Fibroblast of lung (primary cell): ENCODE measurements around the gene CABCOCO1. TPM values are rescaled to one million over a fixed set of nuclear protein-coding genes. Genes with fewer than 3 reads are reported as not detected.

Experiments
- DNase-seq, 2 donors: peaks; one replicate each; pipeline versions ENCODE4 v3.0.0 to v3.0.0-alpha.2; 2010; ENCODE audit warnings: low read depth in 2 of 2
- H2AFZ ChIP-seq: 2 replicates; pipeline ENCODE4 v1.5.1; 2012; ENCODE audit warnings: low read length, control low read depth, inconsistent platforms
- H3K27ac ChIP-seq: 2 replicates; pipeline ENCODE4 v1.5.1; 2011; ENCODE audit warnings: low read length, control low read depth; ENCODE audit not compliant: insufficient read depth
- H3K27me3 ChIP-seq: 2 replicates; pipeline ENCODE4 v1.5.1; 2011; ENCODE audit warnings: mild to moderate bottlenecking, low read length; ENCODE audit not compliant: control insufficient read depth, insufficient read depth
- H3K36me3 ChIP-seq: 2 replicates; pipeline ENCODE4 v1.5.1; 2011; ENCODE audit warnings: low read length; ENCODE audit not compliant: control insufficient read depth, insufficient read depth
- H3K4me1 ChIP-seq: 2 replicates; pipeline ENCODE4 v1.5.1; 2011; ENCODE audit warnings: low read length; ENCODE audit not compliant: control insufficient read depth, insufficient read depth; ENCODE audit errors: extremely low read depth
- H3K4me2 ChIP-seq: 2 replicates; pipeline ENCODE4 v1.5.1; 2011; ENCODE audit warnings: low read length, control low read depth; ENCODE audit not compliant: insufficient read depth; ENCODE audit errors: extremely low read depth
- H3K4me3 ChIP-seq, 4 experiments: fragments of 200-600 bp in 1 of 4; sonication (generic) in 1 of 4; replicated peaks in 1 of 4; 2 replicates each; pipeline ENCODE4 v1.5.1; 2011 to 2016; ENCODE audit warnings: low read length in 4 of 4, low read depth in 3 of 4, mild to moderate bottlenecking in 3 of 4, control low read depth in 2 of 4, inconsistent platforms in 1 of 4, mixed read lengths in 1 of 4; ENCODE audit not compliant: insufficient read depth in 1 of 4; ENCODE audit errors: control extremely low read depth in 1 of 4
- H3K79me2 ChIP-seq: 2 replicates; pipeline ENCODE4 v1.5.1; 2012; ENCODE audit warnings: mild to moderate bottlenecking, low read length, inconsistent platforms; ENCODE audit not compliant: control insufficient read depth, insufficient read depth
- H3K9ac ChIP-seq: 2 replicates; pipeline ENCODE4 v1.5.1; 2011; ENCODE audit warnings: mild to moderate bottlenecking, low read length, control low read depth; ENCODE audit not compliant: insufficient read depth
- H3K9me3 ChIP-seq: 2 replicates; pipeline ENCODE4 v1.5.1; 2012; ENCODE audit warnings: low read depth, low read length; ENCODE audit not compliant: control insufficient read depth, insufficient read depth
- H4K20me1 ChIP-seq: 2 replicates; pipeline ENCODE4 v1.5.1; 2011; ENCODE audit warnings: low read length; ENCODE audit not compliant: control insufficient read depth, insufficient read depth; ENCODE audit errors: extremely low read depth
- CTCF ChIP-seq, 2 donors: IDR thresholded peaks in 1 of 2; conservative IDR thresholded peaks in 1 of 2; 1 replicate in 1 of 2; 2 replicates in 1 of 2; pipeline ENCODE4 v1.5.1; 2011 to 2012; ENCODE audit warnings: low read length in 2 of 2, control low read depth in 1 of 2, inconsistent platforms in 1 of 2, low read depth in 1 of 2, mild to moderate bottlenecking in 1 of 2
- EZH2 ChIP-seq: IDR thresholded peaks from 2 replicates; pipeline ENCODE4 v1.5.1; 2012; ENCODE audit warnings: low read length, control low read depth, mild to moderate bottlenecking; ENCODE audit errors: missing control alignments
- polyA plus RNA-seq, 2 donors: library from polyadenylated mRNA; depleted of rRNA in 1 of 2; stranded (reverse) in 1 of 2; unstranded in 1 of 2; fragments of >200 nt; gene quantifications; 2 replicates each; pipeline ENCODE4 v1.2.1, GENCODE V29; 2011 to 2012; ENCODE audit warnings: missing spikeins in 1 of 2
- total RNA-seq: library from RNA; depleted of rRNA; stranded (reverse); fragments of >200 nt; gene quantifications from 2 replicates; pipeline ENCODE4 v1.2.1, GENCODE V29; 2014

CABCOCO1 gene
- total and polyA plus RNA-seq, 2 donors (not counting 1 experiment from before 2014, with no cell fraction given), result 0.83 to 1.6 TPM

- Histone ChIP-seq H3K4me1 (no peaks in the 10 kb centered on the region), H2AFZ (no peak overlapping the region), H3K27me3 (no peaks in the 10 kb centered on the region), H3K79me2 (no peaks in the 10 kb centered on the region), H3K27ac (no peak overlapping the region), H3K36me3 (no peaks in the 10 kb centered on the region), H3K4me2 (no peak overlapping the region), H4K20me1 (no peaks in the 10 kb centered on the region), H3K9me3 (no peaks in the 10 kb centered on the region), H3K4me3 (no peak overlapping the region), H3K9ac (no peak overlapping the region)
- no peak for TF ChIP-seq CTCF (conservative IDR thresholded peaks at IDR 0.05 in 1 of 2, IDR thresholded peaks at IDR 0.05 in 1 of 2; ENCODE audit: low read depth in 1 of 2, low read length in 2 of 2)
- no peak for TF ChIP-seq EZH2
- no peak for DNase-seq
These were observed 29.8 kb downstream of the CABCOCO1 start for GRCh38 chr10:61692447-61693010.

GRCh38 chr10:61698968-61699655, 36.4 kb downstream of the CABCOCO1 start:
- H4K20me1 ChIP-seq, result no peaks in the 10 kb centered on the region
- TF ChIP-seq EZH2 (no peak), CTCF (conservative IDR thresholded peaks at IDR 0.05 in 1 of 2, IDR thresholded peaks at IDR 0.05 in 1 of 2; ENCODE audit: low read depth in 1 of 2, low read length in 2 of 2) (no peak)
- H2AFZ ChIP-seq, result no peak overlapping the region

GRCh38 chr10:61701055-61701705, 38.5 kb downstream of the CABCOCO1 start:
- no peak overlapping the region for H3K4me3 ChIP-seq
- H3K36me3 ChIP-seq, result no peaks in the 10 kb centered on the region
- no peaks in the 10 kb centered on the region for H4K20me1 ChIP-seq
- TF ChIP-seq CTCF (conservative IDR thresholded peaks at IDR 0.05 in 1 of 2, IDR thresholded peaks at IDR 0.05 in 1 of 2; ENCODE audit: low read depth in 1 of 2, low read length in 2 of 2) (peak in 1 of 2 donors; percentile 28), EZH2 (no peak)
- no peaks in the 10 kb centered on the region for H3K9me3 ChIP-seq
- no peaks in the 10 kb centered on the region for H3K79me2 ChIP-seq
- no peak overlapping the region for H3K27ac ChIP-seq
- no peak overlapping the region for H3K4me2 ChIP-seq
- DNase-seq, result peak in 1 of 2 donors; percentile 4
- no peaks in the 10 kb centered on the region for H3K27me3 ChIP-seq
- H3K9ac ChIP-seq, result no peak overlapping the region
- peaks cover 4% of the 10 kb centered on the region for H3K4me1 ChIP-seq
- peak overlapping the region; percentile 2 for H2AFZ ChIP-seq

More at GRCh38 chr10:61698968-61699655, 36.4 kb downstream of the CABCOCO1 start:
- Histone ChIP-seq H3K9ac (no peak overlapping the region), H3K4me1 (peaks cover 4% of the 10 kb centered on the region), H3K27me3 (no peaks in the 10 kb centered on the region), H3K27ac (no peak overlapping the region), H3K79me2 (no peaks in the 10 kb centered on the region), H3K36me3 (no peaks in the 10 kb centered on the region), H3K9me3 (no peaks in the 10 kb centered on the region), H3K4me3 (no peak overlapping the region), H3K4me2 (no peak overlapping the region)
- no peak for DNase-seq
